UCSD-AML1 (cell line): ENCODE results near the gene MOB4.
"Not testable (repeated sequence)": the region's sequence is repeated elsewhere in the genome, so short reads cannot be mapped to it uniquely, and the experiment has no call there.

Experiments used
- DNase-seq: peaks from one replicate; lab custom pipeline; 2025; ENCODE audit not compliant: unreplicated experiment; lab: John Stamatoyannopoulos, UW

Gene MOB4

GRCh38 chr2:197513915-197514314 lies 2.0 kb upstream of the MOB4 start:
- DNase-seq, result no peak

DNA sequence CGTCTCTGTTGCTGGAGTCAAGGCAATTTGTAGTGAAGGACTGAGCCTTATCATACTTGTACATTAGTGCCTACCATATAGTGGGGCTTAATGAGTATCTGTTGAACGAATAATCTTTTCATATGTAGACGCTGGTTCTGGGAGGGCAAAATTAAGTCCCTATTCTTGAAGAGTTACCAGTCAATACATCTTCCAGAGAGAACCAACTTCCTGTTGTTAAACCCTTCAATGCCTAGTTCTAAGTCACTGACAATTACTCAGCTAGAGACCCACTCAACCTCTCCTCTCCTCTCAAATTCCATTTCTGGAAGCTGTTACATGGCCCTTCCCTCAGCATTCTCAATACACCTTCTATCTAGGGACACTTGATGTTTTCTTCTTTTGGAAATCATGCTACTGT lies 1.1 kb upstream of the MOB4 start:
- no peak for DNase-seq

DNA sequence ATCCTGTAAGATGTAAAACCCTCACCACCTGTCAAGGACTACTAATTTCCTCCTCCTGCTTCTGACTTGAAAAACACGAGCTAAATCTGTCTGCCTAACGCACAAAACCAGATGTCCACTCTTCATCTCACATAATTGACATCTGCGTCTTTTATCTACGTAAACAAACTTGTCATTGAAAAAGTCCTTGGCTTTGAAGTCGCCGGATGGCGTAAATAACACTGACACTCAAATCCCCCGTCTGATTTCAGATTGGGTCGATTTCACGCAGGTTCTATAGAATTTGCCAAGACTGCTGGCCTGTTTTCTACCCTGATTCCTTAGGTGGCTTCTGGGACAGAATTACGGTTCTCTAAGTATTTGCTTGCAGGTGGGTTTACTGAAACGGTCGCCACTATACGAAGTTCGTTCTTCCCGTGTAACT lies 539 bp upstream of the MOB4 start:
- no peak for DNase-seq

DNA sequence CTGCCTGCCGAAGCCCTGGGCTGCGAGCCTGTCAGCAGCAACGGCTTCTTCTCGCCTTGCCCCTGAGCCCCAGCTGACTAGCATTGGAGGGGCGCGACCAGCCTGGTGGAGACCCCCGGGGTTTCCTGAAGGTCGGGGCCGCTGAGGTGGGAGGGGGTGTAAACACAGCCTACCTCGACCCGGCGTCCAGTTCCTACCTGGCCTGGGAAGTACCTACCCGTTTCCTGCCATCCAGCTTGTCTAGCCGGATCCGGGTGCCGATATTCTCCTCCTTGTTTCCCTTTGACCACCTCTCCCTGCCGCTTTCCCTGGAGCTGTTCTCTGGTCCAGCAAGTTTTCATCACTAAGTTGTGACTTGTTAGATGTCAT lies 511 bp downstream of the MOB4 start:
- peak; percentile 38 for DNase-seq

DNA sequence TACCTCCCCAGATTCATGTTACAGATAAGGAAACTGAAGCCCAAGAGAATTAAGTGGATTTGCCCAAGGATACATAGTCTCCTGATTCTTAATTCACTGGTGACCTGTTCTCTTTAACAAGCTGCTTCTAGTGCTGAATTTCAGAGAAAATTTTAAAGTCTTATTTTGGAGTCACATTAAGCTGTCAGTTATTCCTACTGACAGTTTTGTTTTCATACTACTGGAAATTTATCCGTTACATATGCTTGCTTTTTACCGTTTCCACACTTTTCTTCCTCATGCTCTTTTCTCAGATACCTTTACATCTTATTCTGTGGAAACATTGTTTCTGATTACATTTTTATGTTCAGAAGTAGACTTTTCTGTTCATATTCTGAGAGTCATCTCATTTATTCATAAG lies 1.3 kb downstream of the MOB4 start:
- no peak for DNase-seq

DNA sequence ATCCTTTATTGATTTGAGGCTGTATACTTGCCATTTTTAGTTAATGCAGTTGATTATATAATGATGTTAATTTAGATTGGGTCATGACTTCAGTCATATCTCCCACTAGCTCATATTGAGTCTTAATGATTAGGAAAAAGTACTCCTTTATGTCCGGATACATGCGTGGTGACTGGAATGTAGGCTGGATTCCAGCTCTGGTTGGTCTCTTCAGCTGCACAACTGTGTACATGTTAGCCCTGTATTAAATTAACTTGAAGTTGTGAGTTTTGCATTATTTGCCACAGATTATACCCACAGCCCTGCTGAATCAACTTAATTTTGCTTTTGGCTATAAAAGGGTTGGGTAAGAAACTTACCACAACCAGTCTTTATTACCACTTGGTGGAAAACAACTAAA lies 22.5 kb downstream of the MOB4 start:
- no peak for DNase-seq

GRCh38 chr2:197539734-197540133 lies 23.9 kb downstream of the MOB4 start:
- no peak for DNase-seq

DNA sequence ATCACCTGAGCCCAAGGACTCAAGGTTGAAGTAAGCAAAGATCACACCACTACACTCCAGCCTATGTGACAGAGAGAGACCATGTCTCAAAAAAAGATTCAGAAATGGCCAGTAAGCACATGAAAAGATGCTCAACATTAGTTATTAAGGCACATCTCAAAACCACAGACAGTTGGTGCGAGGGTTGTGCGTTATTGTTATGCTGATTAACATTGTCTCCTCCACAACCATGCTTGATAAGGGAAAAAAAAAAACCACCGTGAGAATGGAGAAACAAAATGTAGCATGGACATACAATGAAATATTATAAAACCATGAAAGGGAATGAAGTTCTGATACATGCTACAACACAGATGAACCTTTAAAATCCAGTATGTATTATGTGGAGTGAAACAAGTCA lies 27.3 kb downstream of the MOB4 start:
- no peak for DNase-seq

GRCh38 chr2:197547163-197547900 lies 31.5 kb downstream of the MOB4 start:
- DNase-seq, result no peak

GRCh38 chr2:197548582-197548981 lies 32.7 kb downstream of the MOB4 start:
- no peak for DNase-seq

DNA sequence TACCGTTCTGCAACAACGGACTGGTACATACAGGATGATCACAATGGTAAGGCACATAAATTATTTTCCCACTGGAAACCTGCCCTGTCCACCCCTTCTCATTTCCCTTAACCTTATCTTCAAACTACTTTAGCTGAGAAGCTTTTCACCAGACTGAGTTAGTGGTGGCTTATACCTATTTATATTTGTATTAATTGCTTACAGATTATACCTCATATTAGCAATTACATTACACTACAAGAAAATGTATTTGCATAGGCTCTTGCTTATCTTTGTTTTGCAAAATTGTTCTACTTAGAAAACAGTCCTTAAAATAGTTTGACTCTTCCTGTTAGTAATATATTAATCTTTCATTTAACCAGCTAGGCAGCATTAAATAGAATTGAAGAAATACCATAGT lies 35.4 kb downstream of the MOB4 start:
- not testable (repeated sequence) for DNase-seq

- DNase-seq, result no peak
These were observed 39.6 kb downstream of the MOB4 start for GRCh38 chr2:197555467-197555866.

DNA sequence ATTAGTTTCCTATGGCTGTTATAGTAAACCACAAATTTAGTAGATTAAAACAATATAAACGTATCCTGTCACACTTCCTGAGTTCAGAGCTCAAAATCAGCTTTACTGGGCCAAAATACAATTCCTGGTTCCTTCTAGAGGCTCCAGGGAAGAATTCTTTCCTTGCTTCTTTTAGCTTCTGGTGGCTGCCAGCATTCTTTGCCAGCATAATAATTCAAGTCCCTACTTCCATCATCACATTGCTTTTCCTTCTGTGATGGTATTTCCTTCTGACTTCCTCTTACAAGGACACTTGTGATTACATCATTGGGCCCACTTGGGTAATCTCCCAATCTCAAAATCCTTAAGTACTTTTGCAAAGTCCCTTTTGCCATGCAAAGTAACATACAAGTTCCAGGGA lies 40.6 kb downstream of the MOB4 start:
- DNase-seq, result no peak

- no peak for DNase-seq
These were observed 42.5 kb downstream of the MOB4 start for GRCh38 chr2:197558393-197558792.

- no peak for DNase-seq
These were observed 43.8 kb downstream of the MOB4 start for GRCh38 chr2:197559681-197560080.

DNA sequence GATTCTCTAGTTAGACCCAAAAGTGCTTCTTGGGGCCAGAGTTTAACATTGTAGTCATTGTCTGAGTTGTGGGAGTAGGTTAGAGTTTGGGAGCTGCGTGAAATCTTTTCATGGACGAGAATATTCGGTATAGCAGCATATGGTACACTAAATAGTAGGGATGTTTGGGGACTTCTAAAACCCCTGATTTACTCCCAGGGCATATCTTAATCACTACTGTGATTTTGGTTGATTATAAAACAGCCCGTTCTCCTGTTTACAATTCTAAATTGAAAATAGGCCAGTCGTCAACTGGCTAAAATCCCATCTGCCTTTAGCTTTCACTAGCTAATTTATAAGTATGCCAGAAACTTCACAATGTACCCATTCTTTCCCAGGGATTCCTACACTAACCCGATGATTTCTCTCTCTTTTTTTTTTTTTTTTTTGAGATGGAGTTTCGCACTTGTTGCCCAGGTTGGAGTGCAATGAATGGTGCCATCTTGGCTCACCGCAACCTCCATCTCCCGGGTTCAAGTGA lies 44.3 kb downstream of the MOB4 start:
- DNase-seq, result no peak

- no peak for DNase-seq
These were observed 55.9 kb downstream of the MOB4 start for GRCh38 chr2:197571627-197572271.

GRCh38 chr2:197573608-197574007 lies 57.7 kb downstream of the MOB4 start:
- DNase-seq, result no peak

DNA sequence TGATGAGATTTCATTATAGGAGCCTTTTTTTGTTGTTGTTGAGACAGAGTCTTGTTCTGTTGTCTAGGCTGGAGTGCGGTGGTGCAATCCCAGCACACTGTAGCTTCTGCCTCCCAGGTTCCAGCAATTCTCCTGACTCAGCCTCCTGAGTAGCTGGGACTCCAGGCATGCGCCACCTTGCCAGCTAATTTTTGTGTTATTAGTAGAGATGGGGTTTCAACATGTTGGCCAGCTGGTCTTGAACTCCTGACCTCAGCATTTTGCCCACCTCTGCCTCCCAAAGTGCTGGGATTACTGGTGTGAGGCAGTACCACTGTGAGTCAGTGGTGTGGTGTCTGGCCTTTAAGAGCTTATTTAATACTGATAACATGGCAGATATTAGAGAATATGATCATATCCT lies 60.1 kb downstream of the MOB4 start:
- no peak for DNase-seq

DNA sequence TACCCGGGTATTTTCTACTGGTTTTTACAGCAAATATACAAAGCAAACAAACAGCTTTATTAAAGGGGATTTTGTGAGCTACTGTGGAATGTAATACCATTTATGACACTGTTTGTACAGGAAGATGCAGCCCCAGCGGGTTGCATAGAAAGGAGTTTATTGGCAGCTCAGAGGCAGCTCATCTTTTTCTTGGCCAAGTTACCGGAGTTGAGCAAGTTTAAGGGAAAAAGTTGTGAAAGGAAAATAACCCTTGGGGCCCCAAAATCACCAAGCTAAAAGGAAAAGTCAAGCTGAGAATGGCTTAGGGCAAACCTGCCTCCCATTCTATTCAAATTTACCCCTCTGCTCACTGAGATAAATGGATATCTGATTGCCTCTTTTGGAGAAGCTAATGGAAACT lies 60.8 kb downstream of the MOB4 start:
- no peak for DNase-seq

DNA sequence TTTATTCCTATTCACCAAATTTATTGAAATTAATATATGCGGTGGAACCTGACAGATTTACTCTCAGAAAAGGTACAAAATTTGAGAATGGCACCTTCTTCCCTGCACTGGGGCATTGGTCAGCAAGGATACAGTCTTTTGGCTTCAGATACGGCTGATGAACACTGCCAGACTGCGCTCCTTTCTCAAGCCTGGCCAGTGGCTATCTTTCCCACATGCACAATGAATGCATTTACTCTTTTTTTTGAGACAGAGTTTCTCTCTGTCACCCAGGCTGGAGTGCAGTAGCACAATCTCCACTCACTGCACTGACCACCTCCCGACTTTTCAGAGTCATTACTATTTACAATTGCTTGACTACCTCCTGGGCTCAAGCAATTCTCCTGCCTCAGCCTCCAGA lies 61.6 kb downstream of the MOB4 start:
- DNase-seq, result no peak

- not testable (repeated sequence) for DNase-seq
These were observed 62.4 kb downstream of the MOB4 start for GRCh38 chr2:197578294-197578693.

DNA sequence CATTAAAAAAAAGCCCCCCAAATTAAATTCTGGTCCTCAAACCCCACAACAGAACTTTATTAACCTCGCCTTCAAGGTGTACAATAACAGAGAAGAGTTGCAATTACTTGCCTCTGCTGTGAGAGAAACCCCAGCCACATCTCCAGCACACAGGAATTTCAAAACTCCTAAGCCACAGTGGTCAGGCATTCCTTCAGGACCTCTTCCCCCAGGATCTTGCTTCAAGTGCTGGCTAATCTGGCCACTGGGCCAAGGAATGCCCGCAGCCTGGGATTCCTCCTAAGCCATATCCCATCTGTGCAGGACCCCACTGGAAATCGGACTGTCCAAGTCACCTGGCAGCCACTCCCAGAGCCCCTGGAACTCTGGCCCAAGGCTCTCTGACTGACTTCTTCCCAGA lies 64.3 kb downstream of the MOB4 start:
- DNase-seq, result not testable (repeated sequence)
